Measurements from ENCODE around the gene LRSAM1.

DNA sequence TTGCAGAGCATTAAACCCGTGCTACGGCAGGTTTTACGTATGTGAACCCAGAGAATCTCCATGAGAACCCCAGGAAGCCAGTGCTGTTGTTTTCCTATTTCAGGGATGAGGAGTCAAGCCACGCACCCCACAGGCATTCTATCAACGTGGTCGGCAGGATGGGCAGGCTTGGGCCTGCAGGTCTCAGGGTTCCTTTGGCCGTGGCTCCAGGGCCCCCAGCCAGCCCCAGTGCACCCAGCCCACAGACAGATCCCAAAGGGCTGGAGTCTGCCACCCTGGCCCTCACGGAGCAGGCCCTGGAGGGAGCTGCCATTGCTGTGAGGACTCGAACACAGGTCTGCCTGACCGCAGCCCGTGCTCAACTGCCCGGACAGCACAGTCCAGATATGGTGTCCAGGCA is 83.6 kb downstream of the LRSAM1 start:
- TF ChIP-seq TAF1 (IDR thresholded peaks at IDR 0.05; ENCODE audit: borderline replicate concordance, insufficient read depth, low read length) (no peak), FOXP2 (optimal IDR thresholded peaks at IDR 0.05; ENCODE audit: borderline replicate concordance, extremely low read depth, extremely low read length, insufficient read depth) (no peak), POLR2AphosphoS5 (IDR thresholded peaks at IDR 0.05; ENCODE audit: low read depth, low read length) (no peak), SIN3A (IDR thresholded peaks at IDR 0.05; ENCODE audit: borderline replicate concordance, insufficient read depth, low read length) (no peak)
